GM19395 (cell line): Measurements from ENCODE around the gene COA7.
"Not testable (repeated sequence)": the region's sequence is repeated elsewhere in the genome, so short reads cannot be mapped to it uniquely, and the experiment has no call there.

Experiments
- ATAC-seq: cut with Tn5 transposase; IDR thresholded peaks from one replicate; pipeline ENCODE4 v1.9.1; 2021; ENCODE audit warnings: mild to moderate bottlenecking, moderate library complexity; ENCODE audit not compliant: unreplicated experiment

The COA7 gene

GRCh38 chr1:52706941-52707926, 9.1 kb upstream of the COA7 start:
- no peak for ATAC-seq

GRCh38 chr1:52706136-52706670, 8.1 kb upstream of the COA7 start:
- ATAC-seq: no peak

- ATAC-seq: peak; percentile 91
Measured at GRCh38 chr1:52702886-52703787, 5.0 kb upstream of the COA7 start.

- ATAC-seq: no peak
Measured at GRCh38 chr1:52695627-52696026, 2.5 kb downstream of the COA7 start.

GRCh38 chr1:52693843-52694242, 4.3 kb downstream of the COA7 start:
- ATAC-seq: no peak

DNA sequence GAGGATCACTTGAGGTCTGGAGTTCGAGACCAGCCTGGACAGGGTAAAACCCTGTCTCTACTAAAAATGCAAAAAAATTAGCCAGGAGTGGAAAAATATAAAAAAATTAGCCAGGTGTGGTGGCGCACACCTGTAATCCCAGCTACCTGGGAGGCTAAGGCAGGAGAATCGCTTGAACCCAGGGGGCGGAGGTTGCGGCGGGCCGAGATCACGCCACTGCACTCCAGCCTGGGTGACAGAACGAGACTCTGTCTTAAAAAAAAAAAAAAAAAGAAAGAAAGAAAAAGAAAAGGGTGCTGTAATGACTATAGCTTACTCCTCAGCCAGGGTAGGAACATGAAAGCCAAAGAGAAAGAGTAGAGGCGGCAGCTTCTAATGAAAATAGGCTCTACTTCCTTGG, 4.8 kb downstream of the COA7 start:
- not testable (repeated sequence) for ATAC-seq

DNA sequence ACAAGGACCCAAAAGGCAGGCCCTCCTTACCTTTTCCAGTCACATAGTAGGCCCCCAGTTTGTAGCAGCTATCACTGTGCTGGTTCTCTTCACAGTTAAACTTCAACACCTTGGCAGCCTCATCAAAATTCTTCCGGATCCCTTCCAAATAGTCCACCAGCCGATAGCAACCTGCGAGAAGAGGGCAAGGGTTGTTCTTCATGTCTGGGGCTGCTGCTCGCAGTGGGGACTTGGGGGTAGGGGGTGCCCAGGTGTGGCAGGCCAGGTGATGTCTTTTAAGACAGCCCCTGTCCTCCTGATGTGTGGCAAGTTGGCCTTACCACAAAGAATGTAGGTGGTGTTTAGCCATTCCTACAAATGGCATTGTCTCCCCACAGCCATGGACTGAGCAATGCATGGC, 5.5 kb downstream of the COA7 start:
- no peak for ATAC-seq

- ATAC-seq: no peak
Measured at GRCh38 chr1:52691821-52692220, 6.3 kb downstream of the COA7 start.

- no peak for ATAC-seq
Measured at GRCh38 chr1:52686830-52687229, 11.3 kb downstream of the COA7 start.

- ATAC-seq: not testable (repeated sequence)
Measured at GRCh38 chr1:52686261-52686751, 11.8 kb downstream of the COA7 start.

DNA sequence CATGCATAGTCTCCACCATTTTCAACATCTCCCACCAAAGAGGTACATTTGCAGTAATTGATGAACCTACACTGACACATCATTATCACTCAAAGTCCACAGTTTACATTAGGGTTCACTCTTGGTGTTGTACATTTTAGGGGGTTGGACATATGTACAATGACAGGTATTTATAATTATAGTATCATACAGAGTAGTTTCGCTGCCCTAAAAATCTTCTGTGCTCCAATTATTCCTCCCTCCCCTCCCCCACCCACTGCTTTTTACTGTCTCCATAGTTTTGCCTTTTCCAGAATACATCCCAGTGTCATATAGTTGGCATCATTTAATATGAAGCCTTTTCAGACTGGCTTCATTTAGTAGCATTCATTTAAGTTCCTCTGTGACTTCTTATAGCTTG, 13.6 kb downstream of the COA7 start:
- no peak for ATAC-seq

DNA sequence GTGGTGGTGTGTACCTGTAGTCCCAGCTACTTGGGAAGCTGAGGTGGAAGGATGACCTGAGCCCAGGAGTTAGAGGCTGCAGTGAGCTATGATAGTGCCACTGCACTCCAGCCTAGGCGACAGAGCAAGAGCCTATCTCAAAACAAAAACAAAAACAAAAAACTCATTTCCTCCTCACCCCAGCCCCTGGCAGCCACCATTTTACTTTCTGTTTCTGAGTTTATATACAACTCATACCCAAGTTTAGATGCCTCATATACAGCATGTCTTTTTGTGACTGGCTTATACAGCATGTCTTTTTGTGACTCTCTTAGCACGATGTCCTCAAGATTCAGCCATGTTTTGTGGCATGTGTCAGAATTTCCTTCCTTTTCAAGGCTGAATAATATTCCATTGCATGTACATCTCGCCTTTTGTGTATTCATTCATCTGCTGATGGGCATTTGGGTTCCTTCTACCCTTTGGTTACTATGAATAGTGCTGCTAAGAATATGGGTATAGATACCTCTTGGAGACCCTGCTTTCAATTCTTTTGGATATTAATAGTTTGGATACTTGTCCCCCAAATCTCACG, 14.7 kb downstream of the COA7 start:
- no peak for ATAC-seq

DNA sequence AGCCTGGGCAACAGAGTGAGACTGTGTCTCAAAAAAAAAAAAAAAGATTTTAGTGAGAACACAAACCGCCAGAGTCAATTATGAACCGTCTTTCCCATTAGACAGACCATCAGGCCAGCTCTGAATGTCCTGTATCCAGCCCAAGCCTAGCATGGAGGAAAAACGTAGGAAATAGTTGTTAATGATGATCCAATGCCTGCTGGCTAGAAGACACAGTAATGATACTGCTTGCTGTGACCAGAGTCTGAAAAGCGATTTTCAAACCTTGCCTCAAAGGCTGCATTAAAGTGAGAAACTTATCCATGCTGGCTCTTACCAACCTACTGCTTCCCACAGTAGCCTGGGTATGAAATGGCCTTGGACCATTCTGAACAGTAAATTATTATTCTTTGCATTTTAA, 17.0 kb downstream of the COA7 start:
- no peak for ATAC-seq

DNA sequence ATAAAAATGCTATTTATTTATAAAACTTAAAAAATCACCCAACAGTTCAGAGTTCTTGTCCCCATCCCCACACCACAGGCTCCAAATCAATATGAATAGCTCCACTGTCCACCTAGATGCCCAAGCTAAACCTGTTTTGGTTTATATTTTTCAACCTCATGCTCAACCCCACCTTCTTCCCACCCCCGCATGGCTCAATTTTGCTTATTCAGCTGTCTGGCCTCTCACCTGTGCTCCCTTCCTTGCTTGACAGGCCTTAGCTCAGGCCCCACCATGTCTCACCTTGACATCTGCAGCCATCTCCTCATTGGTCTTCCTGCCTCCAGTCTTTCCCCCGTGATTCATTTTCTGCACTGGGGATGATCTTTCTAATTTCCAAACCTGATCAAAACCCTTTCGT, 17.8 kb downstream of the COA7 start:
- ATAC-seq: no peak

- ATAC-seq: no peak
Measured at GRCh38 chr1:52679498-52679897, 18.6 kb downstream of the COA7 start.

DNA sequence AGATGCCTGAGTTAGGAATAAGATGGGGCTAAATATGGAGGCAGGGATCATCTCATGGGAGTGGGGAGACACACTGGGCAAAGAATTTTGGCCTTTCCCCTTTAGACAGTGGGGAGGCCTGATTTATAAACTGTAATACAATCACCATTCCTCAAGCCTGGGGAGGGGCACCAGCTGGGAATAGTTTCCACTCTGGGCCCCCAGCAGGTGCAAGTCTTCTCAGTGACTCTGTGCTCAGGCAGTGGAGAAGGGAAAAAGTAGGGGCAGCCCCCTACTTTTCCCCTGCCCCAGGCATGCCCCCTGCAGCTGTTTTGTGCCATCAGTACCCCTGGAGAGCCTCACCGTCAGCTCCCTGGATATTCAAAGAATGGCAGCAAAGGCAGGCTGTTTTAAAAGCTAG, 19.1 kb downstream of the COA7 start:
- ATAC-seq: no peak

GRCh38 chr1:52677076-52677806, 20.9 kb downstream of the COA7 start:
- ATAC-seq: no peak

DNA sequence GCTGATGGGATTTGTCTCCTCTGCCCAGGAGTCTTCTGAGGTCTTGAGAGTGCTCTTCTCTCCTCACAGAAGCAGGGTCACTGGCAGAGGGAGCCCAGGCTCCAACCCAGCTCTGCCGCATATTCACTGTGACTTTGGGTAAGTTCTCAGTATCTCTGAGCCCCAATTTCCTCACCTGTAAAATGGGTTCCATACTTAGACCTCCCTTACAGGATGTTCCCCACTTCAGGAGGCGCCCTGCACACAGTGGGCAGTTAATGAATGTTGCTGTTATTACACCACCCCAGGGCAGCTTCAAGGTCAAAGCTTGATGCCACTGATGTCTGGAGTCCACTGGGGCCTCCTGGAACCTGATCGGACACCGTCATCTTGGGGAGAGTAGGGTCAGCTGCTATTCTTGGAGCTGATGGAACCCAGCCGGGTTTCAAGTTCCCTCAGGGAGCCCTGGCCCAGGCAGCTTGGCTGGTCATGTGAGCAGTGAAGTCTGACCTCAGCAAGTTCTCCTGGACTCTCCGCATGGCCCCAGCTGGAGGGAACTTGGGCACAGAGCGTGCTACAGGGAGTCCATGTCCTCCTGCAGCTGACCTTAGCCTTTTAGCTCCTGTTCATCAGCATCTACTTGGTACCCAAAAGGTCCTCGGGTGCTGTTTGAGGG, 21.8 kb downstream of the COA7 start:
- no peak for ATAC-seq

- ATAC-seq: no peak
Measured at GRCh38 chr1:52674497-52675384, 23.4 kb downstream of the COA7 start.
